Activated CD8-positive, alpha-beta memory T cell treated with anti-CD3 and anti-CD28 coated beads, Interleukin-2, amount 50 U/mL, for 1 hour (primary cell): ENCODE data around the gene OXNAD1.

Experiments
- DNase-seq: peaks from one replicate; pipeline ENCODE4 v3.0.0-alpha.2; 2020; ENCODE audit errors: extremely low read depth

The OXNAD1 gene

DNA sequence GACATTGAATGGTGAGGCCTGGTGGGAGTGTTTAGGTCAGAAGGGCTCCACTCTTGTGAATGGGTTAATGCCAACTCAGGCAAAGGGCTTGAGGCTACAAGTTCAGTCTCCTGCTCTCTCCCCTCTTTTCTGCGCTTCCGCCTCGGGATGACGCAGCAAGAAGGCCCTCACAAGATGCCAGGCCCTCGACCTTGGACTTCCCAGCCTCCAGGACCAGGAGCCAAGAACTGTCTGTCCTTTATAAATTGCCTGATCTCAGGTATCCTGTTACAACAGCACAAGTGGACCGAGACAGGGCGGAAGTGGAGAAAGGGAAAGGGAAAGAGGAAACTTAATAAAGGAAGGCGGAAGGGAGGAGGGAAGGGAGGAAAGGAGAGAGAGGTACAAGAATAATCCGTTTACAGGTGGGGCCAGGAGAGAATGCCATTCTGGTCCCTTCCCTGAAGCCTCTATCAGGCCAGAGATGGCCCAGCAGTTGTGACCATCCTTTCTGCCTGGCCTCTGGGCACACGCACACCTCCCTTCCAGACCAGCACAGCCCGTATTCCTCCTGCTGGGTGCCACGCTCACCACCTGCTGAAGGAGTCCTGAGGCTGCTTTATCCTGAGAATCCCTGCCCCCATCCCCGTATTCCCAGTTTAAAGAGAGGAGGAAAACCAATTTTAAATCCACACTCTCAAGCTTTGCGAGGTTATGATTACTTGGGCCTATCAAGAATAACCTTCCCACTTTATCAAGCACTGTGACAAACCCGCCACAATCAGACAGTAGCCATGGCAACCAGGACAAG, 64.2 kb downstream of the OXNAD1 start:
- no peak for DNase-seq

DNA sequence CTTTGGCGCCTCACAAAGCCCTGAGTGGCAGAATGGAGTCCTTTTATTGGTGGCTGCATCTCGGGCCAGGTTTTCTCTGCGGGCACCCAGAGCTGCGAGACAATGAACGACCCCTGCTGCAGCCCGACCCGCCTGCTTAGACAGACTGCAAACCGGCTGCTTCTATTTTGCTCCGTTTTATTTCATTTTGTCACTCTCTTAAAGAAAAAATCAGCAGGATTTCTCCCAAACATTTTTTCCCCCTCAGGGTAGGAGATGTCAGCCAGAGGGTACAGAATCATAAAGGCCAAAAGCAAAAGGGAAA, 64.8 kb downstream of the OXNAD1 start:
- no peak for DNase-seq

GRCh38 chr3:16330351-16330750, 65.3 kb downstream of the OXNAD1 start:
- no peak for DNase-seq

- DNase-seq: no peak
Observed at GRCh38 chr3:16331319-16331883, 66.4 kb downstream of the OXNAD1 start.

- DNase-seq: no peak
Observed at GRCh38 chr3:16332904-16333426, 68.0 kb downstream of the OXNAD1 start.

DNA sequence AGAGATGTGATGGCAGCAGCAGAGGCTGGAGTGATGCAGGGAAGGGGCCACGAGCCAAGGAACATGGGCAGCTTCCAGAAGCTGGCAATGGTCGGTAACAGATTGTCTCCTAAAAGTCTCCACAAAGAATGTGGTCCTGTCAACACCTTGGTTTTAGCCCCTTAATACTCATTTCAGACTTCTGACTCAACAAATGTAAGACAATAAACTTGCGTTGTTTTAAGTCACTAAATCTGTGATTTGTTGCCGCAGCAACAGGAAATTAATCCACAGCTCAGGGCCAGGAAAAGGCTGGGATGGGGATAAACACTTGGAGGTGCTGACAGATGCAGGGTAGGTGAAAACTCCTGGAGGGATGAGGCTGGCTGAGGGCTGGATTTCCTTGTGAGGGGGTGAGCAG, 69.9 kb downstream of the OXNAD1 start:
- DNase-seq: no peak

- no peak for DNase-seq
Observed at GRCh38 chr3:16335333-16335732, 70.3 kb downstream of the OXNAD1 start.

- no peak for DNase-seq
Observed at GRCh38 chr3:16335772-16336645, 71.0 kb downstream of the OXNAD1 start.

DNA sequence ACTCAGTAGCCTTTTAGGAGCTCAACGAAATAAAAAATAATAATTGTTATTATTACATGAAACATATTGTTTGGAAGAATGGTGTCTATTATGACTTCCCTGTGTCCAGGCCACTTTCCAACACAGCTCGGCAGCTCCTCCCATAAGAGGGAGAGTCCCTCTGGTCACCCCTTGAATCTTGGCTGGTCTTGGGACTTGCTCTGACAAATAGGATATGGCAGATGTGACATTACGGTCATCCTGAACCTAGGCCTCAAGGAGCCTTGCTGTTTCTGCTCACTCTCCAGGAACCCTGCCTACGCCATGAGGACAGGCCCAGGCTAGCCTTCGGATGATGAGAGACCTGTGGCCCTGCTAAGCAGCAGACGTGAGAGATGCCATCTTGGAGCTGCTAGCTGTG, 71.8 kb downstream of the OXNAD1 start:
- no peak for DNase-seq

DNA sequence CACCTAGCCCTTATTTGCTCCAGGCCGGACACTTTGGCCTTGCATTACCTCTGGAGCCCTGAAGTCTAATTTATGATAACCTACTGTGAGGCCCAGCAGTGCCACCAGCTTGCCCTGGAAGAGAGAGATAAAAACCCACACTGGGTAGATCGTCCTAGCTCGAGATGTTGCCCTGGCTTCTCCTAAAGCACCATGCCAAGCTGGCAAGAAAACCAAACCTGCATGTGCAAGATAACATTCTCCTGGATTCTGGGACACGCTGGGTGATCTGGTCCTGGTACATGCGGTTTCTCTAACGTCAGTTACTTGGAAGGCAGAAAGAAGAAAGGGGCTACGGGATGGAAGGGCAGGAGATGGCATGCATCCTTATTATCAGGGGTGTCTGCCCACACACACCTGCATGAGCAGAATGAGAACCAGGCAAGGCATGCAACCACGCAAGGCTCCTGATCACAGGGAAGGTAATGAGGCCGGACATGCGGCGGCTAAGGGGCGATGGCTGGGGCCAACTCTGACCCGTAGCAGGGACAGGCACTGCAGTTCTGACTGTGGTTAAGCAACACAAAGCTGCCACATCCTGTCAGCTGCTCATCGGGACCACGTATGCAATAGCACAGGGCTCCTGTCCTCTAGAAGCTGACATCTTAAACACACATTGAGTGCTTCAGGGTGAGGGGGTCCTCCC, 73.0 kb downstream of the OXNAD1 start:
- no peak for DNase-seq

GRCh38 chr3:16338999-16339398, 74.0 kb downstream of the OXNAD1 start:
- DNase-seq: no peak

DNA sequence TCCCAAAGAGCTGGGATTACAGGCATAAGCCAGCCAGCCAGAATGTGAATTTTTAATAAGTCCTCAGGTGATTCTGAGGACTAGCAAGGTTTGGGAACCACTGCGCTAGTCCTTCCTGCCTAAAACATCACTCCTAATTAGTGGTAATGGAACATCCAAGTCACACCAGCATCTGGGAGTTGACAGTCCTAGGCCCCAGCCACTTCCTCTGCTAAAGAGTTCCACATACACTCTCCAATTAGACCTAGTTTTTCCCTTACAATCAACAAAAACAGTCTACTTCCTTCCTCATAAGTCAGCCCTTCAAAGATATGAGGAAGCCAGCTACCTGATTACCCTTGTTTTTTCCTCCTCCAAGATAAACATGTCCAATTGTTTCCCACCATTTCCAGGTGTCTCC, 78.1 kb downstream of the OXNAD1 start:
- no peak for DNase-seq

GRCh38 chr3:16346413-16347081, 81.5 kb downstream of the OXNAD1 start:
- no peak for DNase-seq

- no peak for DNase-seq
Observed at GRCh38 chr3:16347548-16347947, 82.5 kb downstream of the OXNAD1 start.

- DNase-seq: no peak
Observed at GRCh38 chr3:16349986-16350596, 85.1 kb downstream of the OXNAD1 start.

DNA sequence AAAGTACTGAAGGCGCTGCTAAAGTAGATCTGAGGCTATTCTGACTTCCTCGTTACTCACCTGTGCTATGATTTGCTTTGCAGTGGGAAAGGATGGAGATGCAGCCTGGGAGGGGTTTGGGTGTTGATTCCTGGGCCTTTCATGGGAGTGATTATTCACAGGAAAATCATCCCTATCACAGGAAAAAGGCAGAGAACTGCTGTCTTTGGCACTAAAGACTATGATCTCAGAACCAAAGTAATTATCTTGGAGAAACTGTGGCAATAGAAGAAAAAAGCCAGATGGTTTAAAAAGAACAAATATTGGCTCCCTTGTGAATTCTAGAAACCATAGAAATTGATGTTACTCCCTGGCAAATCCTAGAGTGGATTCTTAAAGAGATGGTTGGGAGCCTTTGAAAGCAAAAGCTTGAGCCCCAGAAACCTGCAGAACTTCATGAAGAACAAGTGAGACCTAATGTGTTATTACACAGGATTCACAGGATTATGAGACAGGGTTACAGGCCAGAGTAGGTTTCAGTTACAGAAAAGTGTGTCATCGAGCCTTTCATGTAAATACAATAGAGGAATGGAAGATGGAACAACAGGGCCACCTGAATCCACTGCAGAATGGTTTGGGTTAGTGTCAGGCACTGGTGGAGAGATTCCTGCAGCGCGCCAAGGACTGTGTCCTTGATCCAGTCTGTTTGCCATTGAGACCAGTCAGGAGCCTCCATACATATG, 85.7 kb downstream of the OXNAD1 start:
- no peak for DNase-seq

GRCh38 chr3:16352428-16352827, 87.4 kb downstream of the OXNAD1 start:
- no peak for DNase-seq

GRCh38 chr3:16354291-16354690, 89.3 kb downstream of the OXNAD1 start:
- DNase-seq: no peak
